ENCODE measurements around the gene KHK. TPM values are rescaled to one million over a fixed set of nuclear protein-coding genes. Genes with fewer than 3 reads are reported as not detected.

The KHK gene
- total and polyA plus RNA-seq, 9 donors = 1.3 to 10.7 (median 5.2) TPM

- no peaks in the 10 kb centered on the region for H3K4me1 ChIP-seq (ENCODE audit: insufficient read depth)
- H3K36me3 ChIP-seq = no peaks in the 10 kb centered on the region
- no peak for DNase-seq
- H3K4me3 ChIP-seq = no peak overlapping the region
- intact Hi-C loops (cut with DNase I) = loop anchor here in 3 of 4 donors (5.0 to 10.0 kb wide), 2 partner anchors 45 to 47 kb away; partner anchors contain the start of gene KHK (in 3 of the 3)
- no peaks in the 10 kb centered on the region for H3K9me3 ChIP-seq
- no peak for TF ChIP-seq CTCF (IDR thresholded peaks at IDR 0.05)
- TF ChIP-seq POLR2A (IDR thresholded peaks at IDR 0.05) = no peak
- no peak for TF ChIP-seq EP300 (IDR thresholded peaks at IDR 0.05)
- WGBS, 3 donors = 89 to 92% (median 90%) methylated on average over 7 of the region's 7 CpGs
- no peaks in the 10 kb centered on the region for H3K27me3 ChIP-seq
- H3K27ac ChIP-seq = no peak overlapping the region
Measured at GRCh38 chr2:27039871-27040270, 46.7 kb upstream of the KHK start.

DNA sequence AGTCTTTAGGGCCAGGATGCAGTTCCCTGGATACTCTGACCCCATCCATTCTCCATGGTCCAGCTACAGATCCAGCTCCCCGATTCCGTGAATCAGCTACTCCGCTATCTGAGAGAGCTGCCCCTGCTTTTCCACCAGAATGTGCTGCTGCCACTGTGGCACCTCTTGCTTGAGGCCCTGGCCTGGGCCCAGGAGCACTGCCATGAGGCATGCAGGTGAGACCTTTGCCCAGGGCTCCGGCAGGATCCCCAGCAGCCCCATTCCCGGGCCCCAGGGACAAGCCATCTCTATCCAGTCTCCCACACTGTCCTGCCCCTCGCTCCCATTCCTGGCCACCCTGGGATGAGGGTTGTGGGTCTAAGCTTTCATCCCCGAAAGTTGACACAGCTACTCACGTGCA lies 46.3 kb upstream of the KHK start:
- no peak for TF ChIP-seq CTCF (IDR thresholded peaks at IDR 0.05)
- TF ChIP-seq EP300 (IDR thresholded peaks at IDR 0.05) = no peak
- TF ChIP-seq POLR2A (IDR thresholded peaks at IDR 0.05) = no peak
- no peak overlapping the region for H3K4me3 ChIP-seq
- H3K9me3 ChIP-seq = no peaks in the 10 kb centered on the region
- no peaks in the 10 kb centered on the region for H3K27me3 ChIP-seq
- intact Hi-C loops (cut with DNase I) = loop anchor here in 1 of 4 donors (5.0 kb wide), 1 partner anchor 47 kb away; the partner anchor contains the start of gene KHK
- DNase-seq = no peak
- 87 to 90% (median 88%) methylated on average over 8 of the region's 8 CpGs for WGBS, 3 donors
- H3K36me3 ChIP-seq = no peaks in the 10 kb centered on the region
- no peaks in the 10 kb centered on the region for H3K4me1 ChIP-seq (ENCODE audit: insufficient read depth)
- H3K27ac ChIP-seq = no peak overlapping the region

- no peak overlapping the region for H3K27ac ChIP-seq
- 38 to 43% (median 41%) methylated on average over 5 of the region's 5 CpGs for WGBS, 3 donors
- TF ChIP-seq POLR2A (IDR thresholded peaks at IDR 0.05) (no peak), EP300 (IDR thresholded peaks at IDR 0.05) (no peak), CTCF (IDR thresholded peaks at IDR 0.05) (no peak)
- no peaks in the 10 kb centered on the region for H3K4me1 ChIP-seq (ENCODE audit: insufficient read depth)
- H3K27me3 ChIP-seq = no peaks in the 10 kb centered on the region
- no peaks in the 10 kb centered on the region for H3K36me3 ChIP-seq
- no peak overlapping the region for H3K4me3 ChIP-seq
- no peaks in the 10 kb centered on the region for H3K9me3 ChIP-seq
- DNase-seq = no peak
- intact Hi-C loops (cut with DNase I) = loop anchor here in 1 of 4 donors (5.0 kb wide), 1 partner anchor 46 kb away; the partner anchor contains the start of gene KHK
Measured at GRCh38 chr2:27041752-27042151, 44.8 kb upstream of the KHK start.

GRCh38 chr2:27042159-27042661 lies 44.4 kb upstream of the KHK start:
- TF ChIP-seq POLR2A (IDR thresholded peaks at IDR 0.05) = no peak
- no peak for TF ChIP-seq EP300 (IDR thresholded peaks at IDR 0.05)
- no peak for TF ChIP-seq CTCF (IDR thresholded peaks at IDR 0.05)
- Histone ChIP-seq H3K4me3 (no peak overlapping the region), H3K36me3 (no peaks in the 10 kb centered on the region), H3K27ac (no peak overlapping the region), H3K27me3 (no peaks in the 10 kb centered on the region), H3K4me1 (ENCODE audit: insufficient read depth) (no peaks in the 10 kb centered on the region), H3K9me3 (no peaks in the 10 kb centered on the region)
- DNase-seq = no peak
- 63 to 74% (median 72%) methylated on average over 10 of the region's 10 CpGs for WGBS, 3 donors
- intact Hi-C loops (cut with DNase I) = loop anchor here in 1 of 4 donors (5.0 kb wide), 1 partner anchor 45 kb away; the partner anchor contains the start of gene KHK
